ENCODE measurements around the gene DUSP22.

DNA sequence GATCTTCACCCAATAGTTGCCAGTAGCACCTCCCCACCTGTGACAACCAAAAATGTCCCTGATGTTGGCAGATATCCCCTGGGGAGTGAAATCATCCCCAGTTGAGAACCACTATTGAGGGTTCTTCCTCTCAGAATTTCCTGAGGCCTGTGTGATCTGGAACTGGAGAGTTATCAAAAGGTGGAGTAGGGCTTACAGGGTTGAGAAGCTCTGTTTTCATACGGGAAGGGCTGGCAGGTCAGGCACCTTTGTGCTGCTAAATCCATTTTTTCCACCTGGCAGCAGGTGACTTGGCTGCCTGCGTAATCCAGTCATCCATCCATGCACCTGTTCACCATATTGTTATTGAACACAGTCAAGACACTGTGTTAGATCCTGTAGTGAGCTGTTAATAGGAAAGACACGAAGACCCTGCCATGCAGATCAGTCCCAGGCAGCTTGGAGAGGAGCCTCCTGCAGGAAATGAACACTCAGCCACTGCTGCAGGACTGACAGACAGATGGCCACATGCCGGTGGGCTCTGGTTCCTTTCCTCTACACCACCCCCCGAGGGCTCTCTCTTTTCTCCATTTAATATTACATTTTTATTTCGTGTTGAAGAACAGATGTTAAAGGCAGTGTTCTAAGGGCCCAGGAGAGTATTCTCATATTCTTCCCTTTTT is 5.4 kb downstream of the DUSP22 start:
- TF ChIP-seq BACH2 (CRISPR knock-in tag; IDR thresholded peaks at IDR 0.05; ENCODE audit: borderline replicate concordance) = no peak
- TF ChIP-seq OSR1 (CRISPR knock-in tag; IDR thresholded peaks at IDR 0.05) = no peak
- TF ChIP-seq, protein P1, sequence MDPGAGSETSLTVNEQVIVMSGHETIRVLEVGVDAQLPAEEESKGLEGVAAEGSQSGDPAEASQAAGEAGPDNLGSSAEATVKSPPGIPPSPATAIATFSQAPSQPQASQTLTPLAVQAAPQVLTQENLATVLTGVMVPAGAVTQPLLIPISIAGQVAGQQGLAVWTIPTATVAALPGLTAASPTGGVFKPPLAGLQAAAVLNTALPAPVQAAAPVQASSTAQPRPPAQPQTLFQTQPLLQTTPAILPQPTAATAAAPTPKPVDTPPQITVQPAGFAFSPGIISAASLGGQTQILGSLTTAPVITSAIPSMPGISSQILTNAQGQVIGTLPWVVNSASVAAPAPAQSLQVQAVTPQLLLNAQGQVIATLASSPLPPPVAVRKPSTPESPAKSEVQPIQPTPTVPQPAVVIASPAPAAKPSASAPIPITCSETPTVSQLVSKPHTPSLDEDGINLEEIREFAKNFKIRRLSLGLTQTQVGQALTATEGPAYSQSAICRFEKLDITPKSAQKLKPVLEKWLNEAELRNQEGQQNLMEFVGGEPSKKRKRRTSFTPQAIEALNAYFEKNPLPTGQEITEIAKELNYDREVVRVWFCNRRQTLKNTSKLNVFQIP (CRISPR knock-in tag; IDR thresholded peaks at IDR 0.05; ENCODE audit: borderline replicate concordance, low read depth) = no peak
- no peak for TF ChIP-seq PPARA (CRISPR knock-in tag; IDR thresholded peaks at IDR 0.05; ENCODE audit: borderline replicate concordance)
- no peak for TF ChIP-seq ZNF565 (CRISPR knock-in tag; conservative IDR thresholded peaks at IDR 0.05; ENCODE audit: low read depth)
- TF ChIP-seq, protein P2, sequence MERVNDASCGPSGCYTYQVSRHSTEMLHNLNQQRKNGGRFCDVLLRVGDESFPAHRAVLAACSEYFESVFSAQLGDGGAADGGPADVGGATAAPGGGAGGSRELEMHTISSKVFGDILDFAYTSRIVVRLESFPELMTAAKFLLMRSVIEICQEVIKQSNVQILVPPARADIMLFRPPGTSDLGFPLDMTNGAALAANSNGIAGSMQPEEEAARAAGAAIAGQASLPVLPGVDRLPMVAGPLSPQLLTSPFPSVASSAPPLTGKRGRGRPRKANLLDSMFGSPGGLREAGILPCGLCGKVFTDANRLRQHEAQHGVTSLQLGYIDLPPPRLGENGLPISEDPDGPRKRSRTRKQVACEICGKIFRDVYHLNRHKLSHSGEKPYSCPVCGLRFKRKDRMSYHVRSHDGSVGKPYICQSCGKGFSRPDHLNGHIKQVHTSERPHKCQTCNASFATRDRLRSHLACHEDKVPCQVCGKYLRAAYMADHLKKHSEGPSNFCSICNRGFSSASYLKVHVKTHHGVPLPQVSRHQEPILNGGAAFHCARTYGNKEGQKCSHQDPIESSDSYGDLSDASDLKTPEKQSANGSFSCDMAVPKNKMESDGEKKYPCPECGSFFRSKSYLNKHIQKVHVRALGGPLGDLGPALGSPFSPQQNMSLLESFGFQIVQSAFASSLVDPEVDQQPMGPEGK (CRISPR knock-in tag; IDR thresholded peaks at IDR 0.05; ENCODE audit: borderline replicate concordance) = no peak
- no peak for TF ChIP-seq ISL1 (CRISPR knock-in tag; IDR thresholded peaks at IDR 0.05)
- no peak for TF ChIP-seq CSDC2 (CRISPR knock-in tag; IDR thresholded peaks at IDR 0.05)
- no peak for TF ChIP-seq ARNTL (CRISPR knock-in tag; IDR thresholded peaks at IDR 0.05; ENCODE audit: borderline replicate concordance, low read depth)
- TF ChIP-seq, protein P3, sequence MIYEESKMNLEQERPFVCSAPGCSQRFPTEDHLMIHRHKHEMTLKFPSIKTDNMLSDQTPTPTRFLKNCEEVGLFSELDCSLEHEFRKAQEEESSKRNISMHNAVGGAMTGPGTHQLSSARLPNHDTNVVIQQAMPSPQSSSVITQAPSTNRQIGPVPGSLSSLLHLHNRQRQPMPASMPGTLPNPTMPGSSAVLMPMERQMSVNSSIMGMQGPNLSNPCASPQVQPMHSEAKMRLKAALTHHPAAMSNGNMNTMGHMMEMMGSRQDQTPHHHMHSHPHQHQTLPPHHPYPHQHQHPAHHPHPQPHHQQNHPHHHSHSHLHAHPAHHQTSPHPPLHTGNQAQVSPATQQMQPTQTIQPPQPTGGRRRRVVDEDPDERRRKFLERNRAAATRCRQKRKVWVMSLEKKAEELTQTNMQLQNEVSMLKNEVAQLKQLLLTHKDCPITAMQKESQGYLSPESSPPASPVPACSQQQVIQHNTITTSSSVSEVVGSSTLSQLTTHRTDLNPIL (CRISPR knock-in tag; IDR thresholded peaks at IDR 0.05; ENCODE audit: low read depth) = no peak
